Measurements from ENCODE around the gene PTCSC3. TPM values are rescaled to one million over a fixed set of nuclear protein-coding genes. Genes with fewer than 3 reads are reported as not detected.
"Not testable (repeated sequence)": the region's sequence is repeated elsewhere in the genome, so short reads cannot be mapped to it uniquely, and the experiment has no call there.

PTCSC3 gene
- total RNA-seq, 1 donor from 2014 or later = not detected

- ATAC-seq (no peak), DNase-seq (ENCODE audit: low spot score) (no peak)
- intact Hi-C loops (cut with DNase I) = no loop called here
Measured at GRCh38 chr14:36181417-36181816, 4.9 kb upstream of the PTCSC3 start.

GRCh38 chr14:36177489-36177888 lies 967 bp upstream of the PTCSC3 start:
- DNase-seq (ENCODE audit: low spot score) = no peak
- intact Hi-C loops (cut with DNase I) = no loop called here
- ATAC-seq = peak; percentile 45

DNA sequence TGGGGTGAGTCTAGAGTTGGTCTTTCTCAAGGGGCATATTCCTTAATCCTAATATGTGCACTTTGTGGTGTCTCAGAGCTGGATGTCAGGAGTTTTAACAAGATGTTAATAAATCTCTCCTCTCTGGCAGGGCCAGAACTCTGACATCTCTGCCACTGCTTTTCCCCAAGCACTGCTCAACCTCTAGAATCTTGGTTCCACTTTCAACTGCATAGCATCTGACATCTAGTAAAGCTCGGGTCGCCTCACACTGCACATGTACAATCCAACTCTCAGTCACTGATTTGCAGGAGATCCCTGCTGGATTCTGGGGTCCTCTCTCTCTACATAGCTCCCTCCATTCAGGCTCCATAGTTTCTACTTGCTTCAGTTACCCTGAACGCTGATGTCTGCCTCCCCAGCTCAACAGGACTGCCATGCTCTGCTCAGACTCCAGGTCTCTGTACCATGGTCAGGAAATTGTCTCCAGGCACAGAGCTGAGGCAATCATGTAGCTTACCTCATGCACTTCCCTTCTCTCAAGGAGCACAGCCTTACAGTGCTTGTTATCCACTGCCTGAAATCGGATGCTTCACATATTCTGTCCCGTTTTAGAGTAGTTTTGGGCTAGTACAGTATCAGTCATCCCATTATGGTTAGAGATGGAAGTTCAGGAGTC lies 1.6 kb downstream of the PTCSC3 start:
- intact Hi-C loops (cut with DNase I) = no loop called here
- ATAC-seq (no peak), DNase-seq (ENCODE audit: low spot score) (no peak)

GRCh38 chr14:36173161-36173560 lies 3.4 kb downstream of the PTCSC3 start:
- intact Hi-C loops (cut with DNase I) = no loop called here
- no peak for ATAC-seq
- no peak for DNase-seq (ENCODE audit: low spot score)

DNA sequence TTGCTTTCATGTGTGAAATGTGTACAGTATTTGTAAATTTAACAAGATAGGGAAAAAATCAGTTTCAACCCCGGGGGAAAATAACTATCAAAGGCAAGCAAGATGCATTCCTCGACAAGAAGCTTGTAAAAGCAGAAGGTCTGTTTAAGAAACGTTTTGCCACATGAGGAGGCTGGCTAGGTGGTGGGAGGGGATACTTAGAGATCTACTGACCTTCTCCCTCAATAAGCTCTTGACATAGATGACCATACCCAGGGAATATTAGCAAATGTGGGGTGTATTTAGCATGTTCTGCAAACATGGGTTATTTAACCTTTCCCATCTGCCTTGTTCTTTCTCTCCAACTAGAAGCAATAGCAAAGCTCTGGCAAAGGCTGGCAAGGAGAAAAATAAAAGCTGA lies 4.9 kb downstream of the PTCSC3 start:
- intact Hi-C loops (cut with DNase I) = no loop called here
- ATAC-seq (no peak), DNase-seq (ENCODE audit: low spot score) (no peak)

- no peak for ATAC-seq
Measured at GRCh38 chr14:36167431-36167830, 9.1 kb downstream of the PTCSC3 start.

DNA sequence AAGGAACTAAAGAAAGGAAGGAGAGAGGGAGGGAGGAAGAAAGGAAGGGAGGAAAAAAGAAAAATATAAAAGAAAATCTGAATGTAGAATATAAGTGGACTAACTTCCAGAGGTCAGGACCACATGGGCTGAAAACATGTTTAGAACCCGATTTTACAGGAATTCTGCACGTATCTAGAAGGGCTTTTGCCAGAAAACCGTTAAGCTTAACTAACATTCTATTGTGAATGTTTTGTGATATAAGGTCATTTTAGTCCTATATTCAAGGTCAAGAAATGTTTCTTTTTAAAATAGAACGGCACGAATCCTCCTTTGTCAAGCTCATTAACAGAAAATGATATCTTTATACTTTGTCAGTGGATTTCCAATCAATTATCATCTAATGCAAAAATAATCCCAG lies 13.1 kb downstream of the PTCSC3 start:
- ATAC-seq (no peak), DNase-seq (ENCODE audit: low spot score) (no peak)
- intact Hi-C loops (cut with DNase I) = no loop called here

More at GRCh38 chr14:36167431-36167830, 9.1 kb downstream of the PTCSC3 start:
- no peak for DNase-seq (ENCODE audit: low spot score)
- intact Hi-C loops (cut with DNase I) = no loop called here

DNA sequence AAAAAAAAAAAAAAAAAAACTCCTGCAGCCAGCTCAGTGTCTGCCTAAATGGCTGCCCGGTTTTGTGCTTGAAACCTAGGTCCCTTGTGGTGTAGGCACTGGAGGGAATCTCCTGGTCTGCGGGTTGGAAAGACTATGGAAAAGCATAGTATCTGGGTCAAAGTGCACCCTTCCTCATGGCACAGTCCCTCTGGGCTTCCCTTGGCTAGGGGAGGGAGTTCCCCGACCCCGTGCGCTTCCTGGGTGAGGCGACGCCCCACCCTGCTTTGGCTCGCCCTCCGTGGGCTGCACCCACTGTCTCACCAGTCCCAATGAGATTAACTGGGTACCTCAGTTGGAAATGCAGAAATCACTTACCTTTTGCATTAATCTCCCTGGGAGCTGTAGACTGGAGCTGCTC lies 14.3 kb downstream of the PTCSC3 start:
- ATAC-seq = no peak
- intact Hi-C loops (cut with DNase I) = no loop called here
- no peak for DNase-seq (ENCODE audit: low spot score)

DNA sequence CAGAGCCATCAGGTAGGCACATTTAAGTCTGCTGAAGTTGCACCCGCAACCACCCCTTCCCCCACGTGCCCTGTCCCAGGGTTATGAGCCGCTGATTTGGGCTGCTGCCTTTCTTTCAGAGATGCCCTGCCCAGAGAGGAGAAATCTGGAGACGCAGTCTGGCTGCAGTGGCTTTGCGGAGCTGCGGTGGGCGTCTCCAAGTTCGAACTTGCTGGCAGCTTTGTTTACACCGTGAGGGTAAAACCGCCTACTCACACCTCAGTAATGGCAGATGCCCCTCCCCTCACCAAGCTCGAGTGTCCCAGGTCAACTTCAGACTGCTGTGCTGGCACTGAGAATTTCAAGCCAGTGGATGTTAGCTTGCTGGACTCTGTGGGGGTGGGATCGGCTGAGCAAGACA lies 14.7 kb downstream of the PTCSC3 start:
- intact Hi-C loops (cut with DNase I) = no loop called here
- DNase-seq (ENCODE audit: low spot score) (no peak), ATAC-seq (no peak)

DNA sequence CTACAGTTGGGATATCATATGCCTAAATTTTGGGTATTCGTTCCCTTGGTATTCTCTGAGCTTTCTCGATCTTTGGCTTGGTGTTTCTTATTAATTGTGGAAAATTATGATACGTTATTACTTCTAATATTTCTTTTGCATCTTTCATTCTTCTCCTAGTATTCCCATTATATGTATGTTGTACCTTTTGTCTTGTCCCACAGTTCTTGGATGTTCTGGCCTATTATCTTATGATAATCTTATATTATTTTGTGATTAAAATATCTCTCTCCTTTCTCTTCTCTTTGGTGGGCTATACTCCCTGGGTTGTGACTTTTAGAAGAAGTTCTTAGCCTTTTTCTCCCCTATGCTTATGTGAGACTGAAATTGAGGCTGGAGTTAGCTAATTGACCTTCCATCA lies 25.2 kb downstream of the PTCSC3 start:
- intact Hi-C loops (cut with DNase I) = no loop called here

GRCh38 chr14:36134038-36134437 lies 42.5 kb downstream of the PTCSC3 start:
- intact Hi-C loops (cut with DNase I) = no loop called here
- DNase-seq (ENCODE audit: low spot score) = no peak
- no peak for ATAC-seq

More for the DNA sequence above, 25.2 kb downstream of the PTCSC3 start:
- DNase-seq (ENCODE audit: low spot score) (no peak), ATAC-seq (no peak)

DNA sequence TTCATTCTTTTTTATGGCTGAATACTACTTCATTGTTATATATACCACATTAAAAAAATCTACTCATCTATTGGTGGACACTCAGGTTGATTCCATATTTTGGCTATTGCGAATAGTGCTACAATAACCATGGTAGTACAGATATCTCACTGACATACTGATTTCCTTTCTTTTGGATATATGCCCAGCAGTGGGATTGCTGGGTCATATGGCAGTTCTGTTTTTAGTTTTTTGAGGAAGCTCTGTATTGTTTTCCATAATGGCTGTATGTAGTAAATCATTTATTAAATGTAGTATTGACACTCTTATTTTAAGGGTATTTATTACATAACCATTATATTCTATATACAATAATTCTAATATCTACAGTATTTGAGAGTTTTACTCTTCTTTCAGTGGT lies 43.7 kb downstream of the PTCSC3 start:
- DNase-seq (ENCODE audit: low spot score) (no peak), ATAC-seq (no peak)
- intact Hi-C loops (cut with DNase I) = no loop called here

DNA sequence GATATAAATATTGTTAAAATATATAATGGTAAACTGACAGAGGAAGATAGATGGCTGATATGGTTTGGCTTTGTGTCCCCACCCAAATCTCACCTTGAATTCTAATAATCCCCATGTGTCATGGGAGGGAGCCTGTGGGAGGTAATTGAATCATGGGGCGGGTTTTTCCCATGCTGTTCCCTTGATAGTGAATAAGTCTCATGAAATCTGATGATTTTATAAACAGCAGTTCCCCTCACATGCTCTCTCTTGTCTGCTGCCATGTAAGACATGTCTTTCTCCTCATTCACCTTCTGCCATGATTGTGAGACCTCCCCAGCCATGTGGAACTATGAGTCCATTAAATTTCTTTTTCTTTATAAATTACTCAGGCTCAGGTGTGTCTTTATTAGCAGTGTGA lies 46.3 kb downstream of the PTCSC3 start:
- no peak for DNase-seq (ENCODE audit: low spot score)
- no peak for ATAC-seq
- intact Hi-C loops (cut with DNase I) = no loop called here

GRCh38 chr14:36129181-36129580 lies 47.3 kb downstream of the PTCSC3 start:
- no peak for ATAC-seq
- intact Hi-C loops (cut with DNase I) = no loop called here

DNA sequence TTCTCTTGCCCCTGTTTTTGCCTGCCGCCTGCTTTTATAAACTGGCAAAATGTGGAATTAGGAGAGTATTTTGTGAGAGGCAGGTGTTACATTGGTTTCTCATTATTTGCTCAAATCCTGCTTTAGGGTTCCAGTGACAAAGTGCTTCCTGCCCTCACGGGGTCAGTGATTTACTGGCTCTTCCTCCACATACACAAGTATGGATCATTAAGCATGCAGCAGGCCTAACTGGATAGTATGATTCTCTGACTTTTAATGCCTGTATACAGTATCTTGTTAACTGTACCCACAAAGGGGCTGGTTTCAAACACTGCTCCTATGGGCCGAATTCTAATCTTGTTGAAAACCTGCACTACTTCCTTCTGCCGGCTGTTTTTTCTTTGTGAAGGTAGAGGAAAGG lies 63.2 kb downstream of the PTCSC3 start:
- intact Hi-C loops (cut with DNase I) = no loop called here
- no peak for ATAC-seq
- no peak for DNase-seq (ENCODE audit: low spot score)

More at GRCh38 chr14:36129181-36129580, 47.3 kb downstream of the PTCSC3 start:
- no peak for DNase-seq (ENCODE audit: low spot score)

- DNase-seq (ENCODE audit: low spot score) = no peak
- intact Hi-C loops (cut with DNase I) = no loop called here
- no peak for ATAC-seq
Measured at GRCh38 chr14:36111822-36112583, 64.5 kb downstream of the PTCSC3 start.

DNA sequence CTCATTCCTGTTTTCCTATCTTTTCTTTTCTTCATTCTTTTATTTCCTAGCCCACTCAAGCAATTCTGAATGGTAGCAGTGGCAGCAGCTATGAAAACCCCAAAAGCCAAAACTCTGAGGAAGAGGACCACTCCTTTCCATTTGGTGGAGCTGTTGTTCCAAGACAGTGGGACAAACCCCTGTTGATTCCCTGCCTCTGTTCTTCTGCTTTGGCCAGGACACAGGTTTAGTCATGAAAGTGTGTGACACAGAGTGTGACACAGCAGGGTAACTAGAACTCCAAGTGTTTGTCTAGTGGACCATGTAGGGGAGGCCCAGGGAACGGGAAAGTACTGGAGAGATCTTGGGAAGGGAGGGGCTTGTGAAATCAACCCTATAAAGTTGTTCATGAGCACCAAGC lies 71.1 kb downstream of the PTCSC3 start:
- DNase-seq (ENCODE audit: low spot score) (no peak), ATAC-seq (no peak)

DNA sequence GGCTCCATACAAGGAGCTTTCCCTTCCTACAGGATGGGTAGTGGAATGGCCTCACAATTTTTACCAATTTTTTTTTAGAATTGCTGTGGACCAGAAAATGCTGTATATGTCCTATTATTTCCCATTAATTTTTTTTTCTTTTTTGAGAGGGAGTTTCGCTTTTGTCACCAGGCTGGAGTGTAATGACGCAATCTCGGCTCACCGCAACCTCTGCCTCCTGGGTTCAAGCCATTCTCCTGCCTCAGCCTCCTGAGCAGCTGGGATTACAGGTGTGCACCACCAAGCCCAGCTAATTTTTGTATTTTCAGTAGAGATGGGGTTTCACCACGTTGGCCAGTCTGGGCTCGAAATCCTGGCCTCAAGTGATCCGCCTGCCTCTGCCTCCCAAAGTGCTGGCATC lies 72.3 kb downstream of the PTCSC3 start:
- ATAC-seq; intact Hi-C loops (cut with DNase I); DNase-seq (ENCODE audit: low spot score): not testable (repeated sequence)

More for the DNA sequence above, 71.1 kb downstream of the PTCSC3 start:
- intact Hi-C loops (cut with DNase I) = no loop called here

GRCh38 chr14:36099619-36100018 lies 76.9 kb downstream of the PTCSC3 start:
- DNase-seq (ENCODE audit: low spot score) (no peak), ATAC-seq (no peak)
- intact Hi-C loops (cut with DNase I) = no loop called here

DNA sequence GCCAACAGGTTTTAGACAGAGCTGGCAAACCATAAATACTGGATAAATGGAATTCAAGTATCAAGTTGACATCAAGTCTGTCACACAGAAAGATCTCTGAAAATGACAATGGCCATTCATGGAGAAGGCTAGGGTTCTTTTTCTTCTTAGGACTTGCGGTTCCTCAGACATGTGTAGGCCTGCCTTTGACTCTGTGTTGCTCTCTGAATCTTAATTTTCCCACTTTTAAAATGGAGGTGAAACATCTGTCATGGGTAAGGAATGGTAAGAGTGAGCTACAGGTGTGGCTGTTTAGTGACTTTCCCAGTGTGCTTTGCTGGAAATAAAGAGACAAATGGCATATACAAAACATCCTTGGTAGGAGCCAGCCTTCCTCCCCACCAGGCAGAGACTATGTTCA lies 79.2 kb downstream of the PTCSC3 start:
- DNase-seq (ENCODE audit: low spot score) = no peak
- intact Hi-C loops (cut with DNase I) = no loop called here
- ATAC-seq = no peak

DNA sequence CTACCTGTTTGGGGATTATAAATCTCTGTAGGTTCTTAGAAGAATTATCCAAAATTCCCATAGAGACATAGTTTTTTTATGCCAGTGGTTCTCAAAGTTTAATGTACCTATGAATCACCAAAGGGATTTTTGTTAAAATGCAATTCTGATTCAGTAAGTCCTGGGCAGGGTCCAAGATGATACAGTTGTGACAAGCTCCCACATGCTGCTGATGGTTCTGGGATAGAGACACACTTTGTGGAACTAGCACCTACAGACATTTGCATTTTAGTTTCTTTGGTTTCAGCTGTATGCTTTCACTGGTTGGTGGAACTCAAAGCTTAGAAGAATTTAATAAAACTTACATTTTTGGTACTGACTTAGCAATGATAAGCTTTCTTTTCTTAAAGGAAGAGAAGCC lies 80.4 kb downstream of the PTCSC3 start:
- ATAC-seq = no peak
- no peak for DNase-seq (ENCODE audit: low spot score)
- intact Hi-C loops (cut with DNase I) = no loop called here

Measured in sciatic nerve (tissue), 2 donors.